Measurements from ENCODE around the gene RRP36. TPM values are rescaled to one million over a fixed set of nuclear protein-coding genes. Genes with fewer than 3 reads are reported as not detected.

RRP36 gene
- total and polyA plus RNA-seq, 2 of the 8 experiments (the other 6 are each of a cell fraction or from before 2014, with no cell fraction given) = 33.9 to 92.3 TPM

DNA sequence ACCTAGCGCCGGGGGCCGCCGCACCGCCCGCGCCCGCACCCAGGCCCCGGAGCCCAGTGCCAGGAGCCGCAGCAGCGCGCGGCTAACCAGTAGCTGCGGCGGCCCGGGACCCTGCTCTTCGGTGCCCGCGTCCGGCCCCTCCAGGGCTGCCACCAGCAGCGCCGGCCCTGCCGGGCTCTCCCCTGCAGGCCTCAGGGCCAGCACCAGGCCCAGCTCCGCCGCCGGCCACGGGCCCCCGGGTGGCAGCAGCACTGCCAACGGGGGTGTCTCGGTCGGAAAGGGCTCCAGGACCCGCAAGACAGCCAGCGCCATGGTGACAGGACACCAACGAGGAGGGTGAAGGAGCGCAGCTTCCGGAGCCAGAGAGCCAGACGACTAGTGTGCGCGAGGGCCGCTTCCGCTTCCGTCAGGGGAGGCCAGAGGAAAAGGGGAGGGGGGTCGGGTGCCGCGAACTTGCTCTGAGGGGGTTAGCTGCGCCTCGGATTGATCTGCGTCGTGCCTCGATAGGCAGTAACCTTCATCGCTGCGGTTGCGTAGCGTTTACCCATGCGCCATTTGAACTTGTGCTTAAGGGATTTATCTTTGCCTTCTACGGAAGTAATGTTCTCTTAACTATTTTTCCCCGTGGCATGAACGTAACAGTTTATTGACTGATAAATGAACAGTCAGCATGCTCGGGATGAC is 42.4 kb upstream of the RRP36 start, which contains the start of gene PEX6:
Gene PEX6, minus strand, starts transcription at position 343 of the 684 bp plus-strand sequence. Its CDS starts 31 bp downstream, at position 312.
- peak; percentile 76 to 89 for DNase-seq (ENCODE audit: low read depth in 1 of 2, low spot score in 2 of 2)
- CTCF ChIA-PET (ENCODE audit: partially characterized antibody) = interaction anchor here (0.6 to 4.4 kb wide), 12 partner anchors 8 to 657 kb away, joined by 3 to 33 read pairs (median 4); no protein-coding TSS in a partner anchor
- TF ChIP-seq EP300 (IDR thresholded peaks at IDR 0.05; ENCODE audit: borderline replicate concordance in 1 of 2, low read depth in 2 of 2, low read length in 2 of 2) (no peak), YY1 (IDR thresholded peaks at IDR 0.05; ENCODE audit: low read depth, low read length) (no peak), CBX8 (IDR thresholded peaks at IDR 0.05; ENCODE audit: borderline replicate concordance, low read depth, low read length) (no peak), SIRT6 (IDR thresholded peaks at IDR 0.05; ENCODE audit: low read length) (no peak), TAF7 (optimal IDR thresholded peaks at IDR 0.05; ENCODE audit: borderline replicate concordance, low read depth, low read length) (peak; percentile 16), GABPA (IDR thresholded peaks at IDR 0.05; ENCODE audit: borderline replicate concordance, insufficient read depth, low read length) (peak; percentile 88), ATF2 (IDR thresholded peaks at IDR 0.05; ENCODE audit: low read length) (no peak), RBBP5 (IDR thresholded peaks at IDR 0.05; ENCODE audit: borderline replicate concordance, low read depth, low read length) (peak; percentile 70; the same call in 1 of the 2 replicates)

More for the DNA sequence above, 42.4 kb upstream of the RRP36 start, which contains the start of gene PEX6:
- H3K9ac ChIP-seq (replicated peaks in 1 of 4; ENCODE audit: extremely low read depth in 1 of 4, low read depth in 3 of 4, low read length in 3 of 4) = peak within 1 kb of the TSS; percentile 34 to 89 (median 62)
- H4K8ac ChIP-seq (ENCODE audit: extremely low read depth, insufficient read depth, low read length) = peak within 1 kb of the TSS; percentile 65
- peaks cover 0 to 1% of the 10 kb centered on the region in 2 experiments for H4K20me1 ChIP-seq (replicated peaks in 1 of 2; ENCODE audit: control insufficient read depth in 1 of 2, insufficient read depth in 2 of 2, low read length in 2 of 2)
- peak within 1 kb of the TSS; percentile 22 for H3K4ac ChIP-seq (replicated peaks; ENCODE audit: insufficient read length, low read depth, low read length)
- no peaks in the 10 kb centered on the region for H3K27me3 ChIP-seq (replicated peaks in 1 of 4; ENCODE audit: control insufficient read depth in 3 of 4, extremely low read depth in 1 of 4, insufficient read depth in 3 of 4, low read length in 3 of 4)
- peak within 1 kb of the TSS; percentile 91 to 97 for H3K4me2 ChIP-seq (ENCODE audit: insufficient read depth in 1 of 2, low read depth in 2 of 2, low read length in 2 of 2)
- H2BK12ac ChIP-seq (ENCODE audit: low read depth, low read length) = no peak within 1 kb of the TSS
- H3K23ac ChIP-seq (ENCODE audit: insufficient read length) = no peak within 1 kb of the TSS
- no peak within 1 kb of the TSS for H4K91ac ChIP-seq (replicated peaks; ENCODE audit: insufficient read length, low read length)
- H2BK5ac ChIP-seq (ENCODE audit: low read depth, low read length) = peak within 1 kb of the TSS; percentile 18; the same call in 1 of the 2 replicates
- no peak within 1 kb of the TSS for H2BK20ac ChIP-seq (ENCODE audit: low read length)
- H3K4me1 ChIP-seq (replicated peaks in 1 of 4; ENCODE audit: control insufficient read depth in 3 of 4, insufficient read depth in 4 of 4, low read length in 3 of 4) = peaks cover 4 to 10% (median 6%) of the 10 kb centered on the region in 4 experiments; a peak in 3 of 7 replicates
- peak within 1 kb of the TSS; percentile 20 for H4K5ac ChIP-seq (ENCODE audit: insufficient read length, low read depth, low read length)
- H2BK120ac ChIP-seq (replicated peaks; ENCODE audit: low read depth, low read length) = no peak within 1 kb of the TSS
- H3K27ac ChIP-seq (ENCODE audit: low read depth, low read length) = no peak within 1 kb of the TSS
- H2AFZ ChIP-seq (ENCODE audit: low read length) = peak within 1 kb of the TSS; percentile 90
- no peaks in the 10 kb centered on the region; the same call in 1 of the 2 replicates for H3K79me1 ChIP-seq (ENCODE audit: low read depth, low read length)
- peak within 1 kb of the TSS; percentile 67 to 92 (median 70) for H3K4me3 ChIP-seq (ENCODE audit: extremely low read depth in 1 of 4, insufficient read depth in 2 of 4, low read depth in 3 of 4, low read length in 4 of 4)
- no peaks in the 10 kb centered on the region for H3K9me3 ChIP-seq (ENCODE audit: insufficient read depth in 2 of 2, low read depth in 1 of 2, low read length in 1 of 2)
- no peak for FAIRE-seq
- H2BK15ac ChIP-seq (ENCODE audit: low read length) = peak within 1 kb of the TSS; percentile 66
- no peaks in the 10 kb centered on the region; a peak in 1 of 8 replicates for H3K36me3 ChIP-seq (ENCODE audit: control insufficient read depth in 2 of 4, insufficient read depth in 4 of 4, low read length in 3 of 4)
- H3K56ac ChIP-seq (replicated peaks; ENCODE audit: insufficient read length, low read depth, low read length) = peak within 1 kb of the TSS; percentile 46
- H3K23me2 ChIP-seq (ENCODE audit: low read depth, low read length) = peaks cover 11% of the 10 kb centered on the region
- POLR2A ChIA-PET (ENCODE audit: partially characterized antibody) = interaction anchor here (0.5 to 3.8 kb wide), 24 partner anchors 8 to 545 kb away, joined by 3 to 27 read pairs (median 4); partner anchors contain the start of genes CNPY3, CUL7, GNMT and KLC4
- peaks cover 0 to 3% of the 10 kb centered on the region in 2 experiments; a peak in 1 of 4 replicates for H3K79me2 ChIP-seq (ENCODE audit: control insufficient read depth in 1 of 2, insufficient read depth in 2 of 2, low read length in 2 of 2)
- peak within 1 kb of the TSS; percentile 44 for H3K18ac ChIP-seq (ENCODE audit: extremely low read depth, low read length)
- no peak within 1 kb of the TSS for H2AK5ac ChIP-seq (ENCODE audit: low read depth, low read length)
- 2% methylated on average over 52 of the region's 59 CpGs; no CpG with 5 or more reads in 1 of the 2 experiments for WGBS, 2 experiments (ENCODE audit: extremely low coverage in 1 of 2, insufficient coverage in 1 of 2, insufficient read length in 1 of 2, insufficient replicate concordance in 2 of 2, low coverage in 1 of 2, low lambda C conversion rate in 2 of 2, missing lambda C conversion rate in 1 of 2)
- H3K14ac ChIP-seq (ENCODE audit: insufficient read length) = no peak within 1 kb of the TSS
